NB4 (cell line): ENCODE measurements around the gene ADTRP.

ENCODE experiments used
- CTCF ChIP-seq: IDR thresholded peaks from one replicate; pipeline ENCODE4 v1.5.1; 2012; ENCODE audit warnings: low read depth, low read length
- MYC ChIP-seq: IDR thresholded peaks from 2 replicates; pipeline ENCODE4 v1.6.1; 2011; ENCODE audit warnings: low read depth, low read length
- POLR2A ChIP-seq: IDR thresholded peaks from 2 replicates; pipeline ENCODE4 v1.6.1; 2011; ENCODE audit warnings: mild to moderate bottlenecking; ENCODE audit not compliant: insufficient read length; ENCODE audit errors: extremely low read depth
- TF ChIP-seq, protein P1 (sequence below): IDR thresholded peaks from 2 replicates; pipeline ENCODE4 v1.6.1; 2011; ENCODE audit warnings: low read depth, low read length

DNA sequence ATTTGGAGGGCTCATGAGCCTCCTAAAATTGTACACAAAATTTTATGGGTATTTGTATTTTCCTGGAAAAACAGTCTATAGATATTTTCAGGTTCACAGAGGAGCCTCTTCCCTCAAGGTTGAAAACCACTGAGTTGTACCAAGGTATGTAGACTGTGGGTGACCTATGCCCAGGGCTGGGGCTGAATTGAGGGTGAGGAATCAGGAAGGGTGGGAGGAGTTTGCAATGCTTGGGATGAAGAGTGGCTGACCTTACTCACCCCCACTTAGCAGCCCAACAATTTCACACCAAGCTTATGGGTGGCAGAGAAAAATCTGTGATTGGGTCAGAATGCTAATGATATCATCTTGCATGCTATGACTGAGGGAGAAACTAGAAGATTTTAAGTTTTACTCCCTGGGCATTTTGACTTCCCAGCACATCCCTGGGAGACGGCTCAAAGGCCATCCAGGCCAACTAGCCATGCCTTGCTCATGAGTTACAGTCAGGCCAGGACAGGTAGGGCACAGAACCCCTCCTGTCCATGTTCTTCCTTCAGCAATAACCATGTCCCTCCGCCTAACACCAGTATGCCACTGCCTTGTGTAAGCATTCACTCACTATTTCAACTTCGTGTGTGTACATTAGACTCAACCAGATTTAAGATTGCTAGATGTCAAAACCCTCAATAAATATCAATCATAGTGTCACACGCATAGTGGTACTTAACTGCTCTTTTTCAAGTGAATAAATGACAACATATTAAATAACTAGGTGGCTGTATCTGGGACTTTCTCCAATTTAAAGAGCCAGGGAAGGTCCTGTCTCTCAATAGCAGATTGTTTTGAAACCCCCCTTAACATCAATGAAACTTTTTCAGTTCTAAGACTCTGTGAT, 16.6 kb downstream of the ADTRP start:
- no peak for TF ChIP-seq MYC
- no peak for TF ChIP-seq POLR2A
- no peak for TF ChIP-seq CTCF
- TF ChIP-seq, protein P1, sequence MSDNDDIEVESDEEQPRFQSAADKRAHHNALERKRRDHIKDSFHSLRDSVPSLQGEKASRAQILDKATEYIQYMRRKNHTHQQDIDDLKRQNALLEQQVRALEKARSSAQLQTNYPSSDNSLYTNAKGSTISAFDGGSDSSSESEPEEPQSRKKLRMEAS, result no peak
